ENCODE data around the gene CIB2. TPM values are rescaled to one million over a fixed set of nuclear protein-coding genes. Genes with fewer than 3 reads are reported as not detected.

The CIB2 gene
- total RNA-seq, 1 experiment from 2014 or later, result 43.2 TPM

DNA sequence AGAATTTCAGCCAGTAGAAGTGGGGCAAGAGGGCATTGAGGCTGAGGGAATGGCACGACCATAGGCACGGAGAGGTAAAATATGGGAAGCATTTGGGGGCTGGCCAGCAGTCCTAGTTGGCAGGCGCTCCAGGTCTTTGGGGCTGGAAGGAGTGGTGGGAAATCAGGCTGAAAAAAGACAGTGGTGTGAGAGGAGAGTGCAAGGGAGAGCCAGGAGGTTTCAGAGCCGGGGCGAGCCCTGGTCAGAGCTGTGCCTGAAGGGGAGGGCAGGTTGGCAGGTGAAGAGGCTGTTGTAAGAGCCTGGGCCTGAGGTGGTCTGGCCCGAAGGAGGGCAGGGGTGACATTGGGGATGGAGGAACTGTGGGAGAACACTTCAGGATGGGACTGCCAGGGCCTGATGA lies 16.3 kb upstream of the CIB2 start:
- no peaks in the 10 kb centered on the region for H3K4me1 ChIP-seq (ENCODE audit: insufficient read depth, low read length)
- no peak for DNase-seq
- H3K4ac ChIP-seq (ENCODE audit: low read depth, low read length), result no peak overlapping the region
- no peak overlapping the region for H3K18ac ChIP-seq (ENCODE audit: insufficient read length, low read depth, low read length)
- no peak overlapping the region for H3K4me2 ChIP-seq (ENCODE audit: insufficient read depth, insufficient read length, low read length)
- H3K23me2 ChIP-seq (ENCODE audit: insufficient read length, low read depth, low read length, poor library complexity, severe bottlenecking), result peaks cover 3% of the 10 kb centered on the region
- no peak overlapping the region for H2BK15ac ChIP-seq (ENCODE audit: low read depth, low read length)
- no peak overlapping the region for H3K23ac ChIP-seq (ENCODE audit: insufficient read length, low read depth, low read length)
- no peak for TF ChIP-seq CTCF (conservative IDR thresholded peaks at IDR 0.05)
- no peak overlapping the region for H2BK12ac ChIP-seq (ENCODE audit: insufficient read length, low read depth, low read length)
- Mint-ChIP-seq H3K4me3 (peak overlapping the region; percentile 50 to 57; a peak in 4 of 5 replicates), H3K4me1 (peaks cover 11 to 22% of the 10 kb centered on the region in 2 experiments), H3K27ac (no peak overlapping the region), H3K27me3 (ENCODE audit: low read depth) (peaks cover 2% of the 10 kb centered on the region; the same call in 1 of the 2 replicates), H3K9me3 (no peaks in the 10 kb centered on the region; a peak in 1 of 5 replicates), H3K36me3 (ENCODE audit: insufficient read depth in 1 of 3, low read depth in 3 of 3) (peaks cover 0 to 5% (median 1%) of the 10 kb centered on the region in 3 experiments; a peak in 2 of 7 replicates)
- WGBS (ENCODE audit: extremely low coverage, insufficient read length, low lambda C conversion rate), result no CpG with 5 or more reads among the region's 6 CpGs
- H3K9me3 ChIP-seq (ENCODE audit: control insufficient read depth, low read depth, low read length), result no peaks in the 10 kb centered on the region
- no peak overlapping the region for H3K9ac ChIP-seq (ENCODE audit: extremely low read depth, insufficient read length, low read length)
- no peaks in the 10 kb centered on the region for H3K79me1 ChIP-seq (ENCODE audit: insufficient read depth, low read depth, low read length, poor library complexity, severe bottlenecking)
- no peak overlapping the region for H4K5ac ChIP-seq (ENCODE audit: insufficient read length, low read depth, low read length)
- no peak overlapping the region for H4K8ac ChIP-seq (replicated peaks; ENCODE audit: insufficient read length, low read depth, low read length)
- no peak overlapping the region for H2BK120ac ChIP-seq (ENCODE audit: low read depth, low read length, poor library complexity, severe bottlenecking)
- H3K79me2 ChIP-seq (ENCODE audit: insufficient read depth, low read length), result no peaks in the 10 kb centered on the region
- no peak overlapping the region for H3T11ph ChIP-seq (ENCODE audit: low read length)
- H3K14ac ChIP-seq (ENCODE audit: insufficient read depth, low read length), result no peak overlapping the region
- no peak overlapping the region for H2AFZ ChIP-seq (ENCODE audit: low read length)
- H4K20me1 ChIP-seq (ENCODE audit: control insufficient read depth, insufficient read depth, insufficient read length), result no peaks in the 10 kb centered on the region
- no peak overlapping the region for H2AK5ac ChIP-seq (ENCODE audit: insufficient read length, low read length)
- H3K56ac ChIP-seq (ENCODE audit: insufficient read length, low read depth, low read length), result no peak overlapping the region
- no peaks in the 10 kb centered on the region; the same call in 1 of the 2 replicates for H3K27me3 ChIP-seq (ENCODE audit: insufficient read depth, low read length)
- no peak overlapping the region for H3K27ac ChIP-seq (ENCODE audit: insufficient read length, low read depth, low read length)
- H2BK5ac ChIP-seq (ENCODE audit: insufficient read length, low read length), result no peak overlapping the region
- H2BK20ac ChIP-seq (ENCODE audit: low read depth, low read length, poor library complexity, severe bottlenecking), result no peak overlapping the region
- H4K91ac ChIP-seq (ENCODE audit: insufficient read length, low read depth, low read length), result no peak overlapping the region
